NCI-H146 (cell line): Measurements from ENCODE around the gene SLC2A4.
A peak's percentile ranks its signal among the peaks of the same experiment; 100 is the strongest.

ENCODE experiments used
- DNase-seq: peaks from one replicate; lab custom pipeline; 2025; lab: John Stamatoyannopoulos, UW

SLC2A4 gene

GRCh38 chr17:7306911-7307685, 25.6 kb downstream of the SLC2A4 start, which contains the start of gene EIF5A:
EIF5A (plus strand) TSS chr17:7307628; CDS start chr17:7309636, 2,008 bp downstream.
- peak; percentile 100 for DNase-seq

- DNase-seq = peak; percentile 43
Measured at GRCh38 chr17:7307686-7308624, 26.4 kb downstream of the SLC2A4 start.

GRCh38 chr17:7308625-7309433, 27.3 kb downstream of the SLC2A4 start:
- DNase-seq = peak; percentile 75

DNA sequence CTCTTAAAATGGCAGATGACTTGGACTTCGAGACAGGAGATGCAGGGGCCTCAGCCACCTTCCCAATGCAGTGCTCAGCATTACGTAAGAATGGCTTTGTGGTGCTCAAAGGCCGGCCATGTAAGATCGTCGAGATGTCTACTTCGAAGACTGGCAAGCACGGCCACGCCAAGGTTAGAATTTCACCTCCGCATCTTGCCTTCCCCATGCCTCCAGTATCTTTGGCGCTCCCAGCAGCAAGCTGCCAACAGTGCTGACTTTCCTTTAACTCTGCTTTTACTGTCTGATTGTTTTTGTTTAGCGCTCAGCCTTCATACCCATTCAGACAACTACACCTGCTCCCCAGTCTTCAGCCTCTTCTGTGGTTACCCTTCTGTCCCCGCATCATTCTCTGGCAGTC, 28.1 kb downstream of the SLC2A4 start:
- no peak for DNase-seq

- DNase-seq = no peak
Measured at GRCh38 chr17:7311110-7311705, 29.7 kb downstream of the SLC2A4 start.

DNA sequence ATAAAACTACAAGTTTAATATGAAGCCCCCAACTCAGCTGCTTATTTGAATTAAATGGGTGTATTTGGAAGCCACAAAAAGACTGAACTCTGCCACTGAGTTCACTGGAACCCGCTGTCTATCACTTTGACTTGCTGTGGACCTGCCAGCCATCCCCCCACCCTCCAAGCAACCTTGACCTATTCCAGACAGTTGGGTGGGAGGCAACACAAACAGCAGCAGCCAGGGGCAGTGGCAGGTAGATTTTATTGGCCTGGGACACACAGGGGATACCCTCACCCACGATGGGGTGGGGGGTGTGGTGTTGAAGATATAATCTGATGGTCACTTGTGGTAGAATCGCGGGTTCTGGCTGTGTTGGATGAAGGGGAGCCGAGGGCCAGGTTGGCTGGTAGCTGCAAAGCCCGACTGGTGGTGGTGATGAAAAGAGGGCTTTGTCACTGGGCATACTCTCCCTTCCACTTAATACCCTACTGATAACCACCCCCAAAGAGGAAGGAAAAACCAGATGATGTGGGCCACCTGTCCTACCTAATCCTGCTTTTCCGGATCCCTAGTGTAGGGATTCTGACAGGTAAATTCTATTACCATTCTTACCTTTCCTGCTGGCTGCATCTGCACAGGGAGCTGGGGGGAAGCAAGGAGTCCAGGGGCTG, 31.0 kb downstream of the SLC2A4 start:
- no peak for DNase-seq

DNA sequence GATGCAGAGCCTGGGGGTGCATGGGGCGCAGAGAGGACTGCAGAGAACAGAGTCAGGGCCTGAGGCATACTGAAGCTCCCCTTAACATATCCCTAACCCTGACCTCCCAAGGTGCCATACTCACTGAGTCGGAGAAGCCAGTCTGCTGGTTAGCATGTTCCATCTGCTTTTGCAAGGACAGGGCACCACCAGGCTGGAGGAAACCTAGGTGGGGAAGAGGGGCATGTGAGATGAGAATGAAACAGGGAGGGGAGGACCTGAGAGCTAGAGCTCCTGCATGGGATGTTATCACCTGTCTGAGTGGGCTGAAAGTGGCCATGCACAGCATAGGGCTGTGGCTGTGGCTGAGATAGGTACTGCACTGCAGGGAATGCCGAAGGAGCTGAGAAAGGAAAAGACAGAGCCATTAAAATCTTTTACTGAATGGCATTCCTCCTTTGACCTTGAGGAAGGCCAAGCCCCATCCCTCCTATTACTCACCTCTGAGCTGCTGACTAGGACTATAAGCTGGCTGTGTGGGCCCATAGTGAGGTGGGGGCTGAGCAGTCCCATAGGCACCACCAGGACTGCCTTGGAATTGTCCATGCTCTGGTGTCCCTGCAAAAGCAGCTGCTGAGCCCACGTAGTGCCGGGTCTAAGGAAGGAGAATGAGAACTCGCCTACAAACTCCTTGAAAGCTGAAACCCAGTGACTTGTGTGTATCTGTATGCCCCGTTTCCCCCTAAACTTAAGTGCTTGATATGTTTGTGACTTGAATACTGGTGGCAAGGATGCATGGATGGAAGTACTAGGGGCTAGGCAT, 31.8 kb downstream of the SLC2A4 start:
- no peak for DNase-seq

GRCh38 chr17:7313890-7314718, 32.6 kb downstream of the SLC2A4 start:
- no peak for DNase-seq

GRCh38 chr17:7314719-7315569, 33.4 kb downstream of the SLC2A4 start, which contains the start of gene GPS2:
GPS2 (minus strand) TSS chr17:7315360; CDS start chr17:7315052, 308 bp downstream.
- peak; percentile 85 for DNase-seq

DNA sequence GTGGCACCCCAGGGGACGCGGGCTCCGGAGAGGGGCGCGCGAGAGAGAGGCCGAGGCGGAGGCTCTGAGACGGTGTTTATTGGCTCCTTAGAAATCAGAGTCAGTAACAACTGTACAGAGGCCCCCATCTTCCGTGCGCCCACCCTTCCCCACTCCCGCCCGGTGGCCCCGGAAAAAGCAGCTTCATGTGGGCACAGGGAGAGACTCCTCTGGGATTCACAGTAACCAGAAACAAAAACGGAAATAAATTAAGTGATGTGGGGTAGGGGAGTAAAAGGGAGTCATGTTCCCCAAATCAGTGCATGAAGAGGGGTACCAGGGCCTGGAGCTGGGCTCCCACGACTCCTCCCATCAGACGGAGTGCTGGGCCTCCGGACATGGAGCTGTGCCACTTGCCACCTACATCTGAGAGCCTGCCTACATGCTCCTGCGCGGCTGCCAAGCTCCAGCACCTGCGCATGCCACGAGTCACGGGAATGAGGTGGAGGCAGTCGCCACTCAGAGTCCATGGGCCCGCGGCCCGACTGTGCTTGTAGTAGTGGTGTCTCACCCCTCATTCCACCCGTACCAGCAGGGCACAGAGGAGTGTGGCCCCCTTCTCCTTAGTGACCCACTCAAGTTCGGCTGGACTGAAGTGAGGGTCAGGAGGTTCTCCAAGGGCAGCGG, 34.2 kb downstream of the SLC2A4 start:
- no peak for DNase-seq

DNA sequence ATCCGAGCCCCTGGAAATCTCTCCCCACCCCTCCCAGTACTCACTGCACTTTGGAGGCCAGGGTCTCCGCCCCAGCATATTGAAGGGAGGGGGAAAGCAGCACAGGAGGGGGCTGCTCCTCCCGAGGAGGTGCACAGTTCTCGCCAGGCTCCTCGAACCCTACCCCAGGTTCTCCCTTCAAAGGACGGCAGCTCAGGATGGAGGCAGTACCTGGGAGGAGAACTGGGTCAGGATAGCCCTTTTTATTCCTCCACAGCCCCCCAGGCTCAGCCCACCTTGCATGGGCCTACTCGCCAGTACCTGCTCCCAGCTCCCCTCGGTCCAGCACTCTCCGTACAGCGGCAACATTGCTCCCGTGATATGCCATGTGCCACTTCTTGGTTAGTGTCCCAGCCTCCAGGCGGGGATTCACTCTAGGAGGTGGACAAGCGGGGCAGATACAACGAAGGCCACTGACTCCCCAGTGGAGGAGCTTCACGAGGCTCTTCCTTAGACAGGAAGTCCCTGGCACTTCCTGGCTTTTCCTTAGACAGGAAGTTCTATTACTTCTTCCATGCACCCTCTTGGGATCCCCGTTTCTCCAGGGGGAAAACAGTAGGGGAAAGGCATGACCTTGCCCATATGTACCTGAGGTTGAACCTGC, 35.8 kb downstream of the SLC2A4 start:
- no peak for DNase-seq

GRCh38 chr17:7318121-7318860, 36.8 kb downstream of the SLC2A4 start:
- DNase-seq = no peak

DNA sequence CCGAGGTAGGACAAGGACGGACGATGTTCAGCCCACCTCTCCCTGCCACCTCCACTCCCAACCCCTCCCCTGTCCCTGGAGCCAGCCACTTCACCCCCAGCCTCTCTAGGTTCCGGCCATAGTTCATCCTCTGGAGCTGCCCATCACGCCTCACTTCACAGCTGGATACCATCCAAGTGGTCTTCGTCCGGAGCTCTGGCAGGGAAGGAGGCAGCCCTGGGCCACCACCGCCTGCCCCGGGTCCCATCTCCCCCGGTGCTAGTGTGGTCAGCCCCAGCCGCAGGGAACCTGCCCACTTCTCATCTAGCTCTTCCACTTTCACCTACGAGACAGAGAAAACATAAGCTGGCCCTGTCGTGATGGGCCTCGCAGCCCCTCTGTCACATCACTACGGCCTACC, 39.9 kb downstream of the SLC2A4 start:
- no peak for DNase-seq

- no peak for DNase-seq
Measured at GRCh38 chr17:7322520-7323194, 41.1 kb downstream of the SLC2A4 start.

GRCh38 chr17:7323731-7324437, 42.4 kb downstream of the SLC2A4 start:
- no peak for DNase-seq
